ENCODE measurements around the gene IRF5.
"Not testable (repeated sequence)": the region's sequence is repeated elsewhere in the genome, so short reads cannot be mapped to it uniquely, and the experiment has no call there.

IRF5 gene

DNA sequence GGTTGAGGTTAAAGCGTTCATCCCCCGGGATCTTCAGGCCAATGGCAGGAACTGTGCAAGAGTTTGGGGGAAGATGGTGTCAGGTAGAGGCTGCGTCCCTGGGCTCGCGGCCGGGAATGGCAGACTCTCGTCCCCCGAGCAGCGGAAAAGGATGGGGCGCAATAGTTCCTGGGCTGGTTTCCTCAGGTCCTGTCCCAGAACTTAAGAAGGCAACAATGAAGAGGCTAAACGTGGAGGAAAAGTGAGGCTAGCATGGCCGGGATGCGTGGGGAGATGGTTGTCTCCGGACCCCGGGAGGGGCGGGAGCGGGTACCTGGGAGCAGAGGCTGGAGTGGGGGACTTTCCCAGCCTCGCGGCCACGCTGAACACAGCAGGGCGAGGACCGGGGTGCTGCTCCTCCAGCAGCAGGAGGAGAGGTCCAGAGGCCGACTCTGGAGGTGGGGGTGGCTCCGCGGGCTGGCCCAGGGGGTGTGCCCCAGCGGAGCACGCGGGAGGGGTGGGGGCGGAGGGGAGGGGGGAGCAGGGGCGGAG lies 882 bp downstream of the IRF5 start:
- no peak for DNase-seq (ENCODE audit: low read depth in 2 of 2)

DNA sequence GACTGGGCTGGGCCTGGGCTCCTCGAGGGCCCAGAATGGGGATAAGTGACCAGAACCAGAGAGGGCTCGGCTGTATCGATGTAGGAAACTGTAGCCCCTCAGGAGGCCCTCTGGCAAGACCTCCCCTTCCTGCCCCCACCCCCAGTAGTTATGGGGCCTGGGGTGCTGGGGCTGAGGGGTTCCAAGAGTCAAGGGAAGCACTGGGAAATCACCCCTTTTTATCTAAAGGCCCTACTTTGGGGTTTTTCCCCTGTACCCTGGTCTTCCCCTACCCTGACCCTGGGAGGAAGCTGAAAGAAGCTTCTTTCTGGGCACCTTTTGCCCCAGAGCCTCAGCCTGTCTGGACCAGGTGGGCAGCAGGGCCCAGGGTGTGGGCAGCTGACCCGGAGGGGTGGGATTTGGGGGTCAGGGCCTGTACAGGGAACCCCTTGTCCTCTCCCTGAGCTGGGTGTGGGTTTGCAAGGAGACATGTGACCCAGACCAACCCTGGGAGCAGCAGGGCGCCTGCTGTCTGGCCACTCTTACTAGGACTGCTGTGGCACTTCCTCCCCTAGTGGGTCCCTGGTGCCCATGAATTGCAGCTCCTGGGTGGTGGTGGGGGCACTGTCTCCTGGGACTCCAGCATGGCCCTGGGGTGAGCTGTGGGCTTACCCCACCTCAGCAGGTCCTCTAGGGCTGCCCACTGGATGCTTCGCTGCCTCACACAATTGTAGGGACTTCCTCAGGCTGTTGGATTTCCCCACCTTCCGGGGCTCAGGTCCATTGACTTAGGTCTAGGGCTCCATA lies 1.5 kb downstream of the IRF5 start:
- DNase-seq (ENCODE audit: low read depth in 2 of 2) = no peak

DNA sequence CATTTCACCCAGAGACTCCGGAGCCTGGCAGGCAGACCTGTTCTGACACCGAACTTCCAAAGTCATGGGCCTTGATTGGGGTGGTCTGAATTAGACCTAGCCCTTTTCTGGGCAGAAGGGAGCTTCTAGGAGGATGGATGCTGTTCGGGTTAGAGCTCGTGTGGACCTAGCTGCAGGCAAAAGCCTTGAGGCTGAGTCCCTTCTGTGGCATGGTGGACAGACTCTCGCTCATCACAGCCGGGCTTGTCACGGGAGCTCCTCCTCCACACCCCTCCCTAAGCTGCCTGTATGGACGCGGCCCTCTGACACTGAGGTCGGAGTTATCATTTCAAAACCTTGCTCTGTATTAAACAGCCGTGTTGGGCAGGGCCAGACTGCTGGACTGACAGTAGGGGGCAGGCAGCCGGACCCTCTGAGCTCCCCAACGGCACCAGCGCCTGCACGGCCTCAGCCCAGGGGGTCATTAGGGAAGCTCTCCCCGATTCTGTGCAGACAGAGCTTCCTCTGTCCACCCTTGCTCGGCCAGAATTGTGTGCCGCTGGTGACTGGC lies 2.2 kb downstream of the IRF5 start:
- DNase-seq (ENCODE audit: low read depth in 2 of 2) = no peak

DNA sequence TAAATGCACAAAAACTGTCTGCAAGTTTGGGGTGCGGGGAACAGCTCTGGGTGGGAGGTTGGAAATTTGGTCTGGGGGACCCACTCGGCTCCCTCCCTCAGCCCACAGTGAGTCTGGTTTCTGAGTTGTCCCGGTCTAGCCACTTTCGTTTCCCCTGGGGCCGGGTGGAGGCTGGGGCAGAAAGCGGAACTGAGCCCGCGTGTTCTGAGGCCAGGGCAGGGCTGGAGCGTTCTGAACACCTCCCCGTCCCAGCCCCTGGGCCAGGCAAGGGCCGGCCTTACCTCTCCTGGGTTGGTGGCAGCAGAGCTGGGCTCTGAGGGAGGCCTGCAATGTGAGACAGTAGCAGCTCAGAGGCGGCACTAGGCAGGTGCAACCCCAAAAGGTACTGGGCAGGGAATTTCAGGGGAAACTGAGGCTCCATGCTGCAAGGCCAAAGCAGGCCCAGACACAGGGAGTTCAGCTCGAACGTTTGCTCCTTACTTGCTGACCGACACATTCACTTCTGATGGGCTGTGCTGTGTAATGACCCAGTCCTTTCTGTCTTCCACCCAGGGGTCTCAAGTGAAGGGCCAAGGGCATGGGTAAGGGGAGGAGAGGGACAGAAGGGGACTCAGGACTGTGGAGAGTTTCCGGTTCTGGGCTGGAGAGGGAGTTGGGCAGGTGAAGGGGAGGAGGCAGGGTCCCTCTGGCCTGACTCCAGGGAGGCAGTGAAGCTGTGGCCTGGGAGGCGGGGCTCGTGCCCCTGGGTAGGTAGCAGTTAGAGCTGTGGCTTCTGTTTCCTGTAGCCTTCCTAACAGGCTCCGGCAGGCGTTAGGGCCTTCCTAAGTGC lies 3.0 kb downstream of the IRF5 start:
- DNase-seq (ENCODE audit: low read depth in 2 of 2) = no peak

DNA sequence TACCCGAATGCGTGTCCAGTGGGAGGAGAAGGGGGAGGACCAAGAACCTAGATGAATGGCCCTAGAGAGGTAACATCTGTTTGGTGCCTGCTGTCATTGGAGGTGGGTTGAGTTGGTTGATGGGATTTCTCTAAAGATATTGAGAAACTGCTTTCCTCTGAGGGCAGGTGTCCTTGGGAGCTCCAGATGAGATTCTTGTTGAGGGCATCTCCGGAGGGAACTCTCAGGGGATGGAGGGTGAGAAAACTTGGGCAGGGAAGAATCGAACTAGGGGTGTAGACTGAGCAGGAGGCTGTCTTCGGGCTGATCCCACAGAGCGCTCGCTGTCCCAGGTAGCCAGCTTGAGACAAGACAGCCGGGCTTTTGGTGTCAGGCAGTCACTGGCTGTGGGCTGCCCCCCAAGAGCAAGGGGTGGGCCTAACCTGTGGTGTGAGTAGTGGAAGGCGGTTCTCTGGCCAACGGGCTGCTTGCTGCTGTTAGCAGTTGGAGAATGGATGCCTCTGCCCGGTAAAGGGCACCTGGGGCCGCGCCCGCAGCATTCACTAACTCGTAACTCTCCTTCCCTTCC lies 3.7 kb downstream of the IRF5 start:
- no peak for DNase-seq (ENCODE audit: low read depth in 2 of 2)

DNA sequence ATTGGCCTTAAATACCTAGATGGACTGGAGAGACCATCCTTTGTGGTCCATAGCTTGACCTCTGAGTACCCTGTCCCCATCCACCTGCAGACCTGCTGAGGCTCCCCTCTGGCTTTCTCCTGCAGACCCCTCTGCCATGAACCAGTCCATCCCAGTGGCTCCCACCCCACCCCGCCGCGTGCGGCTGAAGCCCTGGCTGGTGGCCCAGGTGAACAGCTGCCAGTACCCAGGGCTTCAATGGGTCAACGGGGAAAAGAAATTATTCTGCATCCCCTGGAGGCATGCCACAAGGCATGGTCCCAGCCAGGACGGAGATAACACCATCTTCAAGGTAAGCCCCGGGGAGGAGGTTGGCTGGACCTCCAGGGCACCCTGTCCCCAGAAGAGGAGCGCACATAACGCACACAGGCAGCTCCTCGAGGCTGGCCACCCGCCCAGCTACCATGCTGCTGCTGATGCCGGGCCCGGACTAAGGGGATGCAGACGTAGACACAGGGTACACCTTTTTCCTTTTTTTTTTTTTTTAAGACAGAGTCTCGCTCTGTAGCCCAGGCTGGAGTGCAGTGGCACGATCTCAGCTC lies 4.3 kb downstream of the IRF5 start:
- DNase-seq (ENCODE audit: low read depth in 2 of 2) = no peak

DNA sequence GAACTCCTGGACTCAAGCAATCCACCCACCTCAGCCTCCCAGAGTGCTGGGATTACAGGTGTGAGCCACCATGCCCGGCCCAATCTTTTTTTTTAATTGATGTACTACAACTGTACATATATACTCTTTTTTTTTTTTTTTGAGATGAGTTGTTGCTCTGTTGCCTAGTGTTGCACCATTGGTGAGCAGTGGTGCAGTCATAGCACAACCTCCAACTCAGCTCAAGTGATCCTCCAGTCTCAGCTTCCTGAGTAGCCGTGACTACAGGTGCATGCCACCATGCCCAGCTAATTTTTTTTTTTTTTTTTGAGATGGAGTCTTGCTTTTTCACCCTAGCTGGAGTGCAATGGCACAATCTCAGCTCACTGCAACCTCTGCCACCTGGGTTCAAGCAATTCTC lies 5.5 kb downstream of the IRF5 start:
- not testable (repeated sequence) for DNase-seq (ENCODE audit: low read depth in 2 of 2)

DNA sequence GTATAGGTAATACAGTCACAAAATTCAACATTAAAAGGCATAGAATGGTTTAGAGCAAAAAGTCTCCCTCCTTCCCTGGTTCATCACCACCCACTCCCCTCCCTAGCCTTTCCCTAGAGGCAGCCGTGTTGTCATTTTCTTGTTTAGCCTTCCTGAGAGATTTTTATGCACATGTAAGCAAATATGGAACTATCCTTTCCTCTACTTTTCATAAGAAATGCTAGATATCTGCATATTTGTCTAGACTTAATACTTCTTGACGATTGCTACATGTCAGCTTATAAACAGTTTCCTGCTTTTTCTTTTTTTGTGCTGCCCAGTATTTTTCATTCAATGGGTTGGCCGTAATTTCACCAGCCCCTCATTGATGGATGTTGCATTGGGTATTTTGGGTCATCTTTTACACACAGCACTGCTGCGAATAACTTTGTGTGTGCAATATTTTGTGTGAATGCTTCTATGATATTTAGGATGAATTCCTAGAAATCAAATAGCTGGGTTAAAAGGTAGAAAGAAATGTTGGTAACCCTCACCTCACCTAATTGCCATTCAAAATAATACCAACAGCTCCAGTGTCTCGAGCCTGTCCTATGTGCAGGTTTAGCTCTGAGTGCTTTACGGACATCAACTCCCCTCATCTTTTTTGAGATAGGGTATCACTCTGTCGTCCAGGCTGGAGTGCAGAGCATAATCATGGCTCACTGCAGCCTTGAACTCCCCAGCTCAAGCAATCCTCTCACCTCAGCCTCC lies 6.9 kb downstream of the IRF5 start:
- DNase-seq (ENCODE audit: low read depth in 2 of 2) = no peak

DNA sequence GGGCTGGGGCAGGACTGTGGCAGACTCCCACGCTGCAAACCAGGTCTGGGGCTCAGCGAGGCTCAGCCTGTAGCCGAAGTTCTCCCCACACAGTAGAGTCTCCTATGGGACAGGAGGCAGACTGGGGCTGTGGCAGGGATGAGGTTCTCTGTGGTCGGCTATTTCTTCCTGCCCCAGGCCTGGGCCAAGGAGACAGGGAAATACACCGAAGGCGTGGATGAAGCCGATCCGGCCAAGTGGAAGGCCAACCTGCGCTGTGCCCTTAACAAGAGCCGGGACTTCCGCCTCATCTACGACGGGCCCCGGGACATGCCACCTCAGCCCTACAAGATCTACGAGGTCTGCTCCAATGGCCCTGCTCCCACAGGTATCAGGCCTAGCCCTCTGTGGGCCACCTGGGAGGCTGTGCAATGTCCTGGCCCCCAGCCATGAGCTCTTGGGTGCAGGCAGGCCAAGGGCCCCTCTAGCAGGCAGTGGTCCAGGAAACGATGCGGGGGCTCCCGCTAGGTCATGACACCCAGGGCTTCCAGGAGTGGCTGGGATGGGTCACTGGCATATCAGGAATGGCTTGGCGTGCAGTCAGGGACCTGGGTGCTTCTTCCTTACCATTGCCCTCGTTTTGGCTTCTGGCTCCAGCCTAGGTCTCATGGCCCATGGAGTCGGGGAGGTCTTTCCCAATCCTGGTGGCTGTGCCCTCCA lies 8.1 kb downstream of the IRF5 start:
- no peak for DNase-seq (ENCODE audit: low read depth in 2 of 2)

DNA sequence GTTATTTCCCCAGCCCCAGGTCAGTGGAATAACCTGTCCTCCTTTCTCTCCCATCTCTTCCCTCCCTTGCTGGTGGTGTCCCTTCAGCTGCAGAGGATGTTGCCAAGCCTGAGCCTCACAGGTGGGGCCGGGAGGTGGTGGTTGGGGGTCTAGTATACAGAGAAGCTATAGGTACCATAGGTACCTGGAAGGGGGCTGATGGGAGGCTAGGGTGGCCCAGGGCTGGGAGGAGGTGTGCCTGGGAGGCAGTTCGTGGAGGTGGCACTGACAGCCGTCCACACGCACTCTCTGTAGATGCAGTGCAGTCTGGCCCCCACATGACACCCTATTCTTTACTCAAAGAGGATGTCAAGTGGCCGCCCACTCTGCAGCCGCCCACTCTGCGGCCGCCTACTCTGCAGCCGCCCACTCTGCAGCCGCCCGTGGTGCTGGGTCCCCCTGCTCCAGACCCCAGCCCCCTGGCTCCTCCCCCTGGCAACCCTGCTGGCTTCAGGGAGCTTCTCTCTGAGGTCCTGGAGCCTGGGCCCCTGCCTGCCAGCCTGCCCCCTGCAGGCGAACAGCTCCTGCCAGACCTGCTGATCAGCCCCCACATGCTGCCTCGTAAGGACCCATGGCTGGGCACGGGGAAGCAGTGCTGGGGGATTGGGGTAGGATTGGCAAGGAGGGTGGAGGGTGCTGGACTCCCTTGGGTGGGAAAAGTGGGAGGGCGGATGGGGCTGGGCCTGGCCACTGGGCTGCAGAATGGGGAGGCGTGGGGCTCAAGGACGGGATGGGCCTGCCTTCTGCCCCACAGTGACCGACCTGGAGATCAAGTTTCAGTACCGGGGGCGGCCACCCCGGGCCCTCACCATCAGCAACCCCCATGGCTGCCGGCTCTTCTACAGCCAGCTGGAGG lies 9.5 kb downstream of the IRF5 start:
- DNase-seq (ENCODE audit: low read depth in 2 of 2) = no peak

DNA sequence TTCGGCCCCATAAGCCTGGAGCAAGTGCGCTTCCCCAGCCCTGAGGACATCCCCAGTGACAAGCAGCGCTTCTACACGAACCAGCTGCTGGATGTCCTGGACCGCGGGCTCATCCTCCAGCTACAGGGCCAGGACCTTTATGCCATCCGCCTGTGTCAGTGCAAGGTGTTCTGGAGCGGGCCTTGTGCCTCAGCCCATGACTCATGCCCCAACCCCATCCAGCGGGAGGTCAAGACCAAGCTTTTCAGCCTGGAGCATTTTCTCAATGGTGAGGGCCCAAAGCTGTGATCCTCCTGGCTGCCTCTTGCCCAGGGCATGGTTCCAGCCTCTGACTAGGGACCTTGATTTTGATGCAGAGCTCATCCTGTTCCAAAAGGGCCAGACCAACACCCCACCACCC lies 10.1 kb downstream of the IRF5 start:
- no peak for DNase-seq (ENCODE audit: low read depth in 2 of 2)

DNA sequence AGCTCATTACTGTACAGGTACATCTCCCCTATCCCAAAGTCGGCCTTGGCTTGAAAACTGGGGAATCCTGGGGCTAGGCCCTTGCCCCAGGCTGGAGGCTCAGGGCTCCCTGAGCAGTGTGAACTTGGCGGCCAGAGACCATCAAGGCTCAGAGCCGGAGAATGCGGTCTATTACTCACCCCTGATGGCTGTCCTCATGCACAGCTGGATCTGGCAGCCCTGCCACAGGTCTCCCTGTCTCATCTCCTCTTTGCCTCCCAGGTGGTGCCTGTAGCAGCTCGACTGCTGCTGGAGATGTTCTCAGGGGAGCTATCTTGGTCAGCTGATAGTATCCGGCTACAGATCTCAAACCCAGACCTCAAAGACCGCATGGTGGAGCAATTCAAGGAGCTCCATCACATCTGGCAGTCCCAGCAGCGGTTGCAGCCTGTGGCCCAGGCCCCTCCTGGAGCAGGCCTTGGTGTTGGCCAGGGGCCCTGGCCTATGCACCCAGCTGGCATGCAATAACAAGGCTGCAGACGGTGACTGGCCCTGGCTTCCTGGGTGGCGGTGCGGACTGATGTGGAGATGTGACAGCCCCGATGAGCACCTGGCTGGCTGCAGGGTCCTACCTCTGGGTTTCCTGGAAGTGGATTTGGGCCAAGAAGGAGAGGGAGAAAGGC lies 10.7 kb downstream of the IRF5 start:
- DNase-seq (ENCODE audit: low read depth in 2 of 2) = no peak

DNA sequence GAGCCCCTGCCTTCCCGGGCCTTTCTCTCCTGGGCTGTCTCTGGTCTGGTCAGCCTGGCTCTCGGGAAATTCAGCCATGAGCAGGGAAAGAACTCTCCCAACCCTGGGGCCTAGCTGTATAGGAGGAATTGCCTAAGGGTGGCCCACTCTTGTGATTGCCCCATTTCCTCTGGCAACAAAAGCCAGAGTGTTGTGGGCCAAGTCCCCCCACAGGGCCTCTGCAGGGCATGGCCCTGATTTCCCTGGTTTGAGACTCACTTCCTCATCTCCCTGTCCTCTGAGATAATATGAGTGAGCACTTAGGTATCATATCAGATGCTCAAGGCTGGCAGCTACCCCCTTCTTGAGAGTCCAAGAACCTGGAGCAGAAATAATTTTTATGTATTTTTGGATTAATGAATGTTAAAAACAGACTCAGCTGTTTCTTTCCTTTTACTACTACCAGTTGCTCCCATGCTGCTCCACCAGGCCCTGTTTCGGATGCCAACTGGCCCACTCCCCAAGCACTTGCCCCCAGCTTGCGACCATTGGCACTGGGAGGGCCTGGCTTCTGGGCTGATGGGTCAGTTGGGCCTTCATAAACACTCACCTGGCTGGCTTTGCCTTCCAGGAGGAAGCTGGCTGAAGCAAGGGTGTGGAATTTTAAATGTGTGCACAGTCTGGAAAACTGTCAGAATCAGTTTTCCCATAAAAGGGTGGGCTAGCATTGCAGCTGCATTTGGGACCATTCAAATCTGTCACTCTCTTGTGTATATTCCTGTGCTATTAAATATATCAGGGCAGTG lies 11.4 kb downstream of the IRF5 start:
- DNase-seq (ENCODE audit: low read depth in 2 of 2) = no peak

DNA sequence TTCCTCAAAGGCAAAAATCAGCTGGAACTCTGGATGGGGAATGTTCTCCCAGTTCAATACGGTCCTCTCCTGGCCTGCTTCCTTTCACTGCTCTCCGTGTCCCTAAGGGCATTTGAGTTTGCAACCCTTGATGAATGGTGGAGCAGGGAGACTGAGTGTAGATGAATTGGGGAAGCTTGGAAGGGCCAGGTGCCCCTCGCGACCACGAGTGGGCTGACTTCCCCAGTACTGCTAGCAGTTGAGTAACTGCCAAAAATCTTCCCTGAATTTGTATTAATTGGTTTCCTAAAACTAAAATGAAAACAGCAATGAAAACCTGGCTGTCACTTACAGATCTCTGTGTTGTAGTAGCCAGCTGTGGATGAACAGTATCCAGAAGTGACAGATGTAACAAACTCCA lies 13.6 kb downstream of the IRF5 start:
- no peak for DNase-seq (ENCODE audit: low read depth in 2 of 2)

DNA sequence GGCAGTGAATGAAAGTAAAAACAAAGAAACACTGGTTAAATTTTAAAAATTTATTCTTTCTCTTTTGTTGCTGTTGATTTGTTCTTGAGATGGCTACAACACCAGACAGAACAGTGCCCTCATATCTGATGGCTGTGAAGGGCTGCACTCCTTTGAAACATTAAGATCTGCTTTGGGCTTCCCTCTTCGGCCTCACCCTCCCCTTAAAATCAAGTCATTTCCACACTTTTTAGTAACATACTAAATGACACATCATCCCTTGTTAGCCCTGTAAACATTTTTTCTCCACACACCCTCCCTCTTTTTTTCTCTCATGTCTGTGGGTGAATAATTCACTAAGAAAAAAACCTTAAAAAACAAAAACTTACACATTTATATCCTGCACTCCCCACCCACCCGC lies 16.4 kb downstream of the IRF5 start:
- DNase-seq (ENCODE audit: low read depth in 2 of 2) = no peak

DNA sequence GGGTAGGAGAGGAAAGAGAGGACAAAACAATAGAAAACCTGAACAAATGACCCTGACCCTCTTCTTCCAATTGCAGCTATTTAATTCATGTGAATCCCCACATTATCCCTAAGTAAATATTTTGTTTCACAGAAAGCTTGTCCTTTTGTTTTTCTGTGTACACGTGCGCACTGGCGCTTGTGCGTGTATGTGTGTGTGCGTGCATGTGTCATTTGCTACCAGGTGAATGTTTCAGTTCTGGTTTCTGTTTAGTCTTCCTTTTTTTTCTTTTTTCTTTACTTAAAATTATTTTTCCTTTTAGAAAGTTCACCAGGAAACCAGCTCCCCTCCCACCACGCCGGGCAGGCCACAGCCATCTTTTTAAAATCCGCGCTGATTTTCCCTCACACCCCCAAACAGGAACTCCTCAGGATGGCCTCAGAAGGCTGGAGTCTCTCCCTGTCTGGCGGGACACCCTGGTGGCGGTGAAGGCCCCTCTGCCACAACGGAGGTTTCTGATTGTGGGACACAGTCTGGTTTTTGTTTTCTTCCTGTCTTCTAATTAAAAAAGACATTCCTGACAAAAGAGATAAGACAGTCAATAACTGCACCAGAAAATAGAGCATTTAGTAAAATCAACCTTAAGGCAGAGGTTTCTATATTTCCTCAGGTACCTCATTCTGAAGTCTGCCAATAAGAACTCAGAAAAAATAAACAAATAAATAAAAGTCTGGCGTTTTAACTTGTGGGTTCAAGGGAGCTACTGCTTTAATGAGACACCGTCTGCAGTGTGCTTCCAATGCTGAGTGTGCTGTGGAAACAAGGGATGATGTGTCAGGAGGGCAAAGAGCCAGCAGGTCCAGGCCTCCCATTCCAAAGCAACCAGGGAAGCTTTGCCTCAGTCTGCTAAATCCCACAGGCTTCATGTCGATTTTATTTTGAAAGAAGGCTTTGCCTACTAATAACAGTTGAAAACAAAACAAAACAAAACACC lies 17.4 kb downstream of the IRF5 start:
- no peak for DNase-seq (ENCODE audit: low read depth in 2 of 2)

DNA sequence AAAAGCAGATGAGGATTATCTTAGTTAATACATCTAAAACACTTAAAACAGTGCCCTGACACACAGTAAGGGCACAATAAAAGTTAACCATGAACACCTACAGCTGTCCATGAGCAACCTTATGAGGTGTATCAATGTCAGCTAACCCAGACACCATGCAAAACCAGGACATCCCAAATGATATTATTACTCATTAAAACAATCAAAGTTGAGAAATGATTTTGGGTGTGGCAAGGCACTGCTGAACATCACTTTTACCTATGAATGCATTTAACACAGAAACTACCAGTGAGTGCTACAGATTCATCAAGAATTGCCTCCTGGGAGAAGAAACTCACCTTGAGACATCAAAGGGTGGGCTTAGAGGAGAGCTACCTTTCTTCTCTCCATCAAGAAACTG lies 18.3 kb downstream of the IRF5 start:
- DNase-seq (ENCODE audit: low read depth in 2 of 2) = no peak
